ENCODE data around the gene LLGL2.
A peak's percentile ranks its signal among the peaks of the same experiment; 100 is the strongest.

Gene LLGL2

DNA sequence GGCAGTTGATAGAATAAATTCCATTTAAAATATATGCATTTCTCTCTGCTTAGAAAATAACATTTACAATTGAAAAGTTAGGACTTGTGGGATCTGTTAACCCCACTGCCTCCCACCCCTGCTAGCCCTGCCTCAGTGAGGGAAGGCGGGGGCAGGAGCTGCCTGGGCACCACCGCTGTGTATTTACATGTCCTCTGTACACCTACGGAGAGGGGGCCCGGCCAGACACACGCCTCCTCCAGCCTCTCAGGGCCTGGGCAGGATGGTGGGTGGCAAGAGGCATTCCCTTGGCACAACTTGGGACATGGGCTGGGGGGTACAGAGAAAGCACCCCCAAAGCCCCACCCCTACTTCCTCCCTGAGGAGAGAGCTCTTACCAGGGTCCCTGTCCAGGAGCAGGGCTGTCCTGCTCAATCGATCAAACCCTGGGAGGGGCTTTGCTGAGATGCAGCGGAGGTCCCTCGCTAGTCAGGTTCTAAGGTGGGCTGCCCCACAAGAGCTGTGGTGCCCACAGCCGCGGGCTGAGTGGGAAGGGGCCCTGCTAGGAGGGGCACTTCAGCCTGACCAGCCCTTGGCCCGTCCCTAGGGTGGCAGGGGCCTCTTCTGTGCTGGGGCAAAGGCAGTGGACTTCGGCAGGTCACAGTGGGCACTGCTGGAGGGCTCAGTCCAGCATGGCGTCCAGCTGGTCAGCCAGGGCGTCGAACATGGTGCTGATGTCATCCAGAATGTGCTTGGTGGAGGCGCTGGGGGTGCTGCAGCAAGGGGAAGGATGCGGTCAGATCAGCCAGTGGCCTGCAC, 24.9 kb upstream of the LLGL2 start:
- no peaks in the 10 kb centered on the region for H3K9me3 ChIP-seq
- peaks cover 79% of the 10 kb centered on the region for H3K36me3 ChIP-seq
- TF ChIP-seq Cebpa-rat (IDR thresholded peaks at IDR 0.05), result no peak
- 0 out of 2 replicates have a peak, but pooled peaks cover 8% of the 10 kb centered on the region for H4K20me1 ChIP-seq
- H3K4me3 ChIP-seq, result peak overlapping the region; percentile 61; the same call in 1 of the 2 replicates
- H3K4me1 ChIP-seq, result peaks cover 97% of the 10 kb centered on the region
- no peaks in the 10 kb centered on the region for H3K27me3 ChIP-seq
- H3K4me2 ChIP-seq, result peak overlapping the region; percentile 92
- peak overlapping the region; percentile 96 for H3K27ac ChIP-seq
- peak overlapping the region; percentile 82 for H3K9ac ChIP-seq

DNA sequence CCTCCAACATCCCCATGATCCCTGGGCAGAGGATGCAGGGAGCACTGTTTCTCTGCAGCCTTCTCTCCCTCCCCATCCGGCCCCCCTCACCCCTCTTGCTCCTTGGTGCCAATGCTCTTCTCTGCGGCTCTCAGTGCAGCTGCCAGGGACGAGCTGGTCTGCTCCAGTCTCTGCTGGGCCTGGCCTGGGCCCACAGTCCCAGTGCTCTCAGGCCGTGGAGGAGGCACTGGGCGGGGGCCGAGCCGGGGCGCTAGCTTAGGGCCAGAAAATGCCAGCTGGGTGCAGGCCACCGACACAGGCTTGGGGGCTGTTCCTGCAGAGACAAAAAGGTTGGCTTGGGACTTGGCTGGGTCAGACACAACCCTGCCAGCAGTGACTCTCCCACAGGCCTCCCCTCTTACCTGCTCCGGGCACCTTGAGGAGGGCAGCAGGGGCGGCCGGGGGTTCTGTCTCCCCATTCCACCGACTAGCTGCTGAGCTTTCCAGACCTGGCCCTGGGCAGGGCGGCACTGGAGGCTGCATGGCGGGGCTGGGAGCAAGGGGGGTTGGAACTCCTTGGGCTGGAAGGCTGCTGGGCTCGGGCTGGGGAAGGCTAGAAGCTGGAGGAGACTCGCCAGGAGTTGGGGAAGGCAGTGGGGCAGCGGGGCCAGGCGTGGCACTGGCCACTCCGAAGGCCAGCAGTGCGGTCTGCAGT, 24.0 kb upstream of the LLGL2 start:
- peak overlapping the region; percentile 96 for H3K27ac ChIP-seq
- no peak overlapping the region for H3K4me3 ChIP-seq
- H3K4me1 ChIP-seq, result peaks cover 97% of the 10 kb centered on the region
- peak overlapping the region; percentile 82 for H3K9ac ChIP-seq
- 0 out of 2 replicates have a peak, but pooled peaks cover 8% of the 10 kb centered on the region for H4K20me1 ChIP-seq
- no peak for TF ChIP-seq Cebpa-rat (IDR thresholded peaks at IDR 0.05)
- H3K4me2 ChIP-seq, result peak overlapping the region; percentile 92
- H3K9me3 ChIP-seq, result no peaks in the 10 kb centered on the region
- peaks cover 79% of the 10 kb centered on the region for H3K36me3 ChIP-seq
- H3K27me3 ChIP-seq, result no peaks in the 10 kb centered on the region

DNA sequence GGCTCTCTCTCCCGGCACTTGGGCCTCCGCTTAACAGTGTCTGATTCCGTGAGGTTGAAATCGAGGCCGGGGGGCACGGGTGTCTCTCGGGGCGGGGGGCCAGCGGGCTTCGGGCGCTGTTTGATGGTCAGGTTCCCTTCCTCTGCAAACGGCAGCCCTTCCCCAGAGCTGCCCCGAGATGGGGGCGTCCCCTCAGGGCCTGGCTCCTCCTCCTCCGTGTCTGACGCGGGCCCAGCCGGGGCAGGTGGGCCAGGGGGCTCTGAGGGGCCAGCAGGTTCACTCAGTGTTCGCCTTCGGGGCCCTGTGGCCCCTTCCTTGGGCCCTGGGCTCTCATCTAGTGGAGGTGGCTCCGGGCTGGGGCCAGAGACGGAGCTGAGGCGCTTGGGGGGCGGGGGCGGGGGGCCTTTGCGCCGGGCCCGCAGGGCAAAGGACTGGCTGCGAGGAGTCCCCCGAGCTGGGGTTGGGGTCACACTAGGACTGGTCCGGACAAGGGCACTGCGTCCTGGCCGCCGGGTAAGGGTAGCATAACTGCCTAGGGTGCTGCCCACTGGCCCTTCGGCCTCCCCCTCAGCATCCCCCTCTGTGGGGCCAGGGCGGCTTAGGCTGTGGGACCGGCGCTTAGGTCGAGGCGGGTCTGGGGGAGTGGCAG, 23.3 kb upstream of the LLGL2 start:
- no peaks in the 10 kb centered on the region for H3K9me3 ChIP-seq
- peak overlapping the region; percentile 96 for H3K27ac ChIP-seq
- peak overlapping the region; percentile 92 for H3K4me2 ChIP-seq
- no peak for TF ChIP-seq Cebpa-rat (IDR thresholded peaks at IDR 0.05)
- peak overlapping the region; percentile 82 for H3K9ac ChIP-seq
- peaks cover 97% of the 10 kb centered on the region for H3K4me1 ChIP-seq
- H3K36me3 ChIP-seq, result peaks cover 79% of the 10 kb centered on the region
- H4K20me1 ChIP-seq, result peaks cover 13% of the 10 kb centered on the region
- no peaks in the 10 kb centered on the region for H3K27me3 ChIP-seq
- no peak overlapping the region for H3K4me3 ChIP-seq

DNA sequence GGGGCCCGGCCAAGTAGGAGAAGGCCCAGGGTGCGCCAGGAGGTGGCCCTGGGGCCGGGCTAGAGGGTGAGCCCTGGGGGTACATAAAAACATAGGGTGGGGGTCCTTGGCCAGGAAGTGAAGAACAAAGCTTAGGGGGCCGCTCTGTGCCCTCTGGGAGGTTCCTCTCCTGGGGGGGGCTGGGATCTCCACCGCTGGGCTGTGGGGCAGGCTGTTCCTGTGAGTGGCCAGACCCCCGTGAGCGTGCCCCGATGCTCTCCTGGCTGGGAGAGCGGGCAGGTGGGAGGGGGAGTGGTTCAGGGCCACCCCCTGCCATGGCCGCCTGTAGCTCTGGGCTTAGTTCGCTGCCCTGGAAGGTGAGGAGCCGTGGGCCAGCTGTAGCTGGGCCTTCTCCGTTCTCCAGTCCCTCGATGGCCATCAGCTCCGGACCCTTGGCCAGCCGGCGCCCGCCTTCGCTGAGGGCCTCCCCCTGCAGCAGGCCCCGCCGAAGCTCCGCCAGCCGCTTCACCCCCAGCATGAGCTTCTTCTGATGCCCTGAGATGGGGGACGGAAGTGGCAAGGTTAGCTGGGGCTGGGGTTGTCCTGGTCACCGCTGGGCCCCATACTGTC, 22.7 kb upstream of the LLGL2 start:
- H3K4me3 ChIP-seq, result no peak overlapping the region
- H4K20me1 ChIP-seq, result peaks cover 19% of the 10 kb centered on the region
- peak overlapping the region; percentile 73 for H3K4me2 ChIP-seq
- no peaks in the 10 kb centered on the region for H3K27me3 ChIP-seq
- H3K9me3 ChIP-seq, result no peaks in the 10 kb centered on the region
- H3K27ac ChIP-seq, result peak overlapping the region; percentile 96
- peak overlapping the region; percentile 48 for H3K9ac ChIP-seq
- peaks cover 86% of the 10 kb centered on the region for H3K36me3 ChIP-seq
- H3K4me1 ChIP-seq, result peaks cover 97% of the 10 kb centered on the region
- no peak for TF ChIP-seq Cebpa-rat (IDR thresholded peaks at IDR 0.05)

DNA sequence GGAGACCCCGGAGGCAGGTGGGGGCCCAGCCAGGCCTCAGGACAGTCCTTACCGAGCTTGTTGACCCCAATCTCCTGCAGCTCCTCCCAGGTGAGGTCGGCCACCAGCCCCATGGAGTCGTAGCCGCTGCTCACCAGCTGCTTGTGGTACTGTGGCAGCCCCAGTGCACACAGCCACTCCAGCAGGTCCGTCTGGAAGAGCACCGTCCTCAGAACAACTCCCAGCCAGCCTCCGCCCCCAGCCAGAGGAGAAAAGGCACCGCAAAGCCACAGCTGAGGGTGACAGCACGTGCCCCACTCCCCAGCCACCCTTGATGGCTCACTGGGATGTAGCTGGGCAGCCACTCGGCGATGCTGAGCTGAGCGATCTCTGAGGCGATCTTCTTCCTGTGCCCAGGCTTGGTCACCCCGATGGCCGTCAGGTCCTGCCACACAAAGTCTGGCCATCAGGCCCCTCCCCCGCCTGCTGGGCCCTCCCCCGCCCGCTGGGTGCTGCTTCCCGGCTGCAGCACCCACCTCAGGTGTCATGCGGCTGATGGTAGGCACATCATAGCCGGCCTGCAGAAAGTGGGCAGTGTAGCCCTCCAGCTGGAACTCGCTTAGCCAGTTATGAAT, 22.1 kb upstream of the LLGL2 start:
- peak overlapping the region; percentile 48 for H3K9ac ChIP-seq
- peak overlapping the region; percentile 96 for H3K27ac ChIP-seq

DNA sequence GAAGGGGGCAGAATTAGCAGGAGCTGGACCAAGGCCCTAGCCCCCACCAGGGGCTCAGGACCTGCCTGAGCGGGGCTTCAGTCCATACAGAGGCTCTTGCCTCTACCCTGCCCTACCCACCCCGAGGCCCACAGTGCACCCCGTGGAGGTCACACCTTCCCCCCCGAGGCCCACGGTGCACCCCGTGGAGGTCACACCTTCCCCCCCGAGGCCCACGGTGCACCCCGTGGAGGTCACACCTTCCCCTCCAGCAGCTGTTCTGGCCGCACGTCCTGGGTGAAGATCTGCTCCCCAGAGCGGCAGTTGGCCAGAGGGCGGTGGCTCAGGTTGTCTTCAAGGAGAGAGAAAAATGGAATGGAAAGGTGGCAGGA, 21.5 kb upstream of the LLGL2 start:
- H3K4me2 ChIP-seq, result peak overlapping the region; percentile 73
- no peak overlapping the region for H3K9ac ChIP-seq
- peak overlapping the region; percentile 44; the same call in 1 of the 2 replicates for H3K27ac ChIP-seq
- H4K20me1 ChIP-seq, result peaks cover 30% of the 10 kb centered on the region
- H3K36me3 ChIP-seq, result peaks cover 94% of the 10 kb centered on the region
- no peaks in the 10 kb centered on the region for H3K27me3 ChIP-seq
- H3K4me3 ChIP-seq, result no peak overlapping the region
- TF ChIP-seq Cebpa-rat (IDR thresholded peaks at IDR 0.05), result no peak
- H3K4me1 ChIP-seq, result peaks cover 97% of the 10 kb centered on the region
- H3K9me3 ChIP-seq, result no peaks in the 10 kb centered on the region

More for the DNA sequence above, 22.1 kb upstream of the LLGL2 start:
- Histone ChIP-seq H4K20me1 (peaks cover 25% of the 10 kb centered on the region), H3K4me3 (no peak overlapping the region), H3K27me3 (no peaks in the 10 kb centered on the region), H3K36me3 (peaks cover 89% of the 10 kb centered on the region), H3K9me3 (no peaks in the 10 kb centered on the region), H3K4me1 (peaks cover 97% of the 10 kb centered on the region), H3K4me2 (peak overlapping the region; percentile 73)
- TF ChIP-seq Cebpa-rat (IDR thresholded peaks at IDR 0.05), result no peak

DNA sequence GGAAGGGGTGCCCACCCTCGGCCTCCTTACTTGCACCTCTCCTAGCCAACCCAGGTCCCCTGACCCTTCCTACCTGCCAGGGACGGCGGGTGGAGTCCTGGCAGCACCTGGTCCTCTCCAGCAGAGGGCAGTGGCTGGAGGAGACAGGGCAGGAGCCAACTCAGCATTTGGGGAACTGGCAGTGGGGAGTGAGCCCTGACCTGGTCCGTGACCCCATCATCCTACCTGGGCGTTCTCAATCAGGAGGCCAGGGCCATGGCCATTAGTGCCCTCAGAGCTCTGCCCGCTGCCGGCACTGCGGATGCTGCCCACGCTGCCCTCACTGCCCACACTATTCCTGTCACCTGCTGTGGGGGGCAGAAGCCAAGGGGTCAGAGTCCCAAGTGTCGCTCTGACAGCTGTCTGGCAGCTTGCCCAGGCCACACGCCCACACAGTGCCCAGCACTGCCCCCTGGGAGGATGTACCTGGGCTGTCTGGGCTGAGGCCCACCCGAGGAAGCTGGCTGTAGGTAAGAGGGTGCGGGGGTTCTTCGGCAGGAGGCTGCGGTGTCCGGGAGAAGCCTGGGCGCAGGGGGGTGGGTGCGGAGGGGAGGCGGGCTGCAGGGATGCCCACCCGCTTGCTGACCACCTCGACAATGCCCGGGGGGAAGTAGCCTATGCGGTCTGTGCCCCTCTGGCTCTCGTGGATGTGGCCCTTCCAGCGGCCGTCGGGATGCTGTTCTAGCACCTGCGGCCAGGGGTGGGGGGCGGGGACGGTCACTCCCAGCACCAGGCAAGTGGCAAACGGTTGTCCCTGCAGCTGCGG, 20.9 kb upstream of the LLGL2 start:
- H3K4me3 ChIP-seq, result no peak overlapping the region
- peaks cover 97% of the 10 kb centered on the region for H3K4me1 ChIP-seq
- H3K9me3 ChIP-seq, result no peaks in the 10 kb centered on the region
- no peaks in the 10 kb centered on the region for H3K27me3 ChIP-seq
- no peak for TF ChIP-seq Cebpa-rat (IDR thresholded peaks at IDR 0.05)
- H3K36me3 ChIP-seq, result peaks cover 97% of the 10 kb centered on the region
- H3K27ac ChIP-seq, result peak overlapping the region; percentile 44; the same call in 1 of the 2 replicates
- peak overlapping the region; percentile 73 for H3K4me2 ChIP-seq
- peak overlapping the region; percentile 24; the same call in 1 of the 2 replicates for H3K9ac ChIP-seq
- peaks cover 36% of the 10 kb centered on the region for H4K20me1 ChIP-seq

DNA sequence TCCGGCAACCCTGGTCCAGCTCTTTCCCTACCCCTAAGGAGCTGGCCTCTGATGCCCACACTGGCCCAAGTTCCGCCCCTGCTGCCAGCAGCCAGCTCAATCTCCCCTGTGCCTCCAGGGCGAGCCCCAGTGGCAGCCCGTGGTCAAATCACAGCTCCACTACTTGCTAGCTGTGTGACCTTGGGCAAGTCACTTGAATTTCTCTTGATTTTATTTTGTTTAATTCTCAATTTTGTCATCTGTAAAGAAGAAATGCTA, 20.4 kb upstream of the LLGL2 start:
- no peak overlapping the region for H3K4me3 ChIP-seq
- H4K20me1 ChIP-seq, result peaks cover 41% of the 10 kb centered on the region
- peaks cover 97% of the 10 kb centered on the region for H3K36me3 ChIP-seq
- H3K9ac ChIP-seq, result no peak overlapping the region; the same call in 1 of the 2 replicates
- TF ChIP-seq Cebpa-rat (IDR thresholded peaks at IDR 0.05), result no peak
- H3K4me2 ChIP-seq, result peak overlapping the region; percentile 73
- H3K27me3 ChIP-seq, result no peaks in the 10 kb centered on the region
- H3K9me3 ChIP-seq, result no peaks in the 10 kb centered on the region
- 0 out of 2 replicates have a peak overlapping the region, but pooled peaks have one; percentile 44 for H3K27ac ChIP-seq
- peaks cover 97% of the 10 kb centered on the region for H3K4me1 ChIP-seq

All from BLaER1 (cell line).